IPS-11a (cell line): ENCODE results near the gene FAM174C.

ENCODE experiments used
- H3K4me3 ChIP-seq: one replicate; pipeline ENCODE4 v1.5.1; 2013; ENCODE audit warnings: low read depth, low read length, control low read depth

Gene FAM174C

GRCh38 chr19:1249990-1250436 lies 25.3 kb upstream of the FAM174C start:
- H3K4me3 ChIP-seq, result peak overlapping the region; percentile 79

DNA sequence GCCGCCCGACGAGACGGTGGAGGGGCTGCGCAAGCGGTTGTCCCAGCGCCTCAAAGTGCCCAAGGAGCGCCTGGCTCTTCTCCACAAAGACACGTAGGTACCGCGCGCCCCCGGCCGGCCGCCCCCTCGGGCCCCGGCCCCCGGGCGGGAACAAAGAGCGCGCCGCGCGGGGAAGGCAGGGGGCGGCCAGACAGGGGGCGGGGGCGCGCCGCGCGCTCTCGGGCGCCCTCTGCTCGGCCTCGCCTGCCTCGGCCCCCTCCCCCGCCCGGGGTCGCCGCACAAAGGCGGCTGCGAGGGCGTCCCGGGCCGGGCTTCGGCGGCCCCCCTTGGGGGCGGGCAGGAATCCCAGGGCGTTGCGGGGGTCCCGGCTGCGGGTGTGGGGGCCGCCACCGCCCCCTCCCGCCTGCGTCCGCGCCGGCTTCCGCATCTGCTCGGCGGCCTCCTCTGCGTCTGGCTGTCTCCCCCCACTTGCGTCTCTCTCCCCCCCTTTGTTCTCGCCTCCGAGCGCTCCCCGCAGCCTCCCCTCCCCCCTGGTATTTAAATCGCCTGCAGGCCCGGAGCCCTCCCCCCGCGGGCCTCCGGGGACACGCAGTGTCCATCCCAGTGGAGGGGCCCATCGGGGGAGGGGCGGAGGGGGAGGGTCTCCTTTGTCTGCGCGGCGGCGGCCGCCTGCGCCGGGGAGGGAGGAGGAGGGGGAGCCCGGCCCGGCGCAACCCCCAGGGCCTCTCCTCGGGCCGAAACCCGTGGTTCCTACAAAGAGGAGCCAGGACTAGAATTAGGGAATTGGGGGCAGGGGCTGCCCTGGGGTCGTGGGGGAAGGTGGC lies 24.7 kb upstream of the FAM174C start:
- H3K4me3 ChIP-seq, result peak overlapping the region; percentile 79

- H3K4me3 ChIP-seq, result peak overlapping the region; percentile 79
Measured at GRCh38 chr19:1251330-1252220, 23.8 kb upstream of the FAM174C start.

DNA sequence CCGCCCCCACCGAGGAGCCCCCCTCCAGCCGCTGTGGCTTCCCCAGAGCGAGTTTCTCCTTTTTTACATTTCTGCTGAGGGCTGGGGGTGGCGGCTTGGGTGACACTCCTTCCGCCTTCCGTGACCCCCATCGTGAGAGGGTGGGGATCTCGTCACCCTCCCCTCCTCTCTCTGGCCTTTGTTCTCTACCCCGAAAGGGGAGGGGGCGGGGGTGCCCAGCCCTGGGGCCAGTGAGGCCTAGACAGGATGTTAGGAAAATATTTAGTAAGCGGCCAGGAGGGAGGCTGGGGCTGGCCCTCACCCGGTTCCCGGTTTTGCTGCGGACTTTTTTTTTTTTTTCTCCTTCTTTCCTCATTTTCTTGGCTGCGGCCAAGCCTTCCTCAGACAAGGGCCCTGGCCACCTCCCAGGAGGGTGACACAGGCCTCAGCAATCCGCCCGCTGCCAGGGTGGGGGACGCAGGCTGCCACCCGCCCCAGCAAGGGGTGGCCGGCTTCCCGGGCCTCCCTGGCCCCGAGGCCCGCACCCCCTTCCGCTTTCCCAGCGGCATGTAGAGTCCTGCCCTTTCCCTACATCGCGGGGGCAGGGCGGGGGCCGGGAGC lies 23.0 kb upstream of the FAM174C start:
- no peak overlapping the region for H3K4me3 ChIP-seq

GRCh38 chr19:1252821-1253513 lies 22.4 kb upstream of the FAM174C start:
- H3K4me3 ChIP-seq, result no peak overlapping the region

- H3K4me3 ChIP-seq, result no peak overlapping the region
Measured at GRCh38 chr19:1253514-1254080, 21.7 kb upstream of the FAM174C start.

DNA sequence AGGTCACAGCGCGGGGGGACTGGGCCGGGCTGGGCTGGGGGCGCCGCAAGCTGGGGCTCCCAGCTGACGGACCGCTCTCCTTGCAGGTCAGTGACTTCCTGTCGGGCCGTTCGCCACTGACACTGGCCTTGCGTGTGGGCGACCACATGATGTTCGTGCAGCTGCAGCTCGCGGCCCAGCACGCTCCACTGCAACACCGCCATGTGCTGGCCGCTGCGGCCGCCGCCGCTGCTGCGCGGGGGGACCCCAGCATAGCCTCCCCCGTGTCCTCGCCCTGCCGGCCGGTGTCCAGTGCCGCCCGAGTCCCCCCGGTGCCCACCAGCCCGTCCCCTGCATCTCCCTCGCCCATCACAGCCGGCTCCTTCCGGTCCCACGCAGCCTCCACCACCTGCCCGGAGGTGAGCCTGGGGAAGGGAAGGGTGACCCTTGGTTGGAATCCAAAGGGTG lies 21.2 kb upstream of the FAM174C start:
- H3K4me3 ChIP-seq, result no peak overlapping the region

DNA sequence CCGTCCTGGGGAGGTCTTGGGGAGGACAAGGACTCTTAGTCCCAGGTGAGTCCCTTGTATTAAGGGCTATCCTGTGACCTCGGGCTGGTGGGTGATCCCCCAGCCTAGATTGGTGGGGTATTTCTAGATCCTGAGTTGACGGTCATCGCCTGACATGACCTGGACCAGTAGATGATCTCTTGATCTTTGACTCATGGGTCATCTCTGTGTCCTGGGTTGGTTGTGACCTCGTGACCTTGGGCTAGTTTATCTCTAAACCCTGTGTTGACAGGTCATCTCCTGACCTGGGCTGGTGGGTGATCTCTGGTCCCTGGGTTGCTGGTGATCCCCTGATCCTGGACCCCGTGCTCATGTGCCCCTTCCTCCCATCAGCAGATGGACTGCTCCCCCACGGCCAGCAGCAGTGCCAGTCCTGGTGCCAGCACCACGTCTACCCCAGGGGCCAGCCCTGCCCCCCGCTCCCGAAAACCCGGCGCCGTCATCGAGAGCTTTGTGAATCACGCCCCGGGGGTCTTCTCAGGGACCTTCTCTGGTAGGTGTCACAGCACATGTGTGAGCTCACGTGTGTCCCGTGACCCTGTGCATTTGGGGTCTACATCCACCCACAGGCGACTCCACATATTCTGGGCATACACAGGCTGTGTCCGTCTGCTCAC lies 20.7 kb upstream of the FAM174C start:
- H3K4me3 ChIP-seq, result no peak overlapping the region

GRCh38 chr19:1255186-1256161 lies 19.9 kb upstream of the FAM174C start:
- H3K4me3 ChIP-seq, result no peak overlapping the region

- no peak overlapping the region for H3K4me3 ChIP-seq
Measured at GRCh38 chr19:1256646-1257474, 18.5 kb upstream of the FAM174C start.

DNA sequence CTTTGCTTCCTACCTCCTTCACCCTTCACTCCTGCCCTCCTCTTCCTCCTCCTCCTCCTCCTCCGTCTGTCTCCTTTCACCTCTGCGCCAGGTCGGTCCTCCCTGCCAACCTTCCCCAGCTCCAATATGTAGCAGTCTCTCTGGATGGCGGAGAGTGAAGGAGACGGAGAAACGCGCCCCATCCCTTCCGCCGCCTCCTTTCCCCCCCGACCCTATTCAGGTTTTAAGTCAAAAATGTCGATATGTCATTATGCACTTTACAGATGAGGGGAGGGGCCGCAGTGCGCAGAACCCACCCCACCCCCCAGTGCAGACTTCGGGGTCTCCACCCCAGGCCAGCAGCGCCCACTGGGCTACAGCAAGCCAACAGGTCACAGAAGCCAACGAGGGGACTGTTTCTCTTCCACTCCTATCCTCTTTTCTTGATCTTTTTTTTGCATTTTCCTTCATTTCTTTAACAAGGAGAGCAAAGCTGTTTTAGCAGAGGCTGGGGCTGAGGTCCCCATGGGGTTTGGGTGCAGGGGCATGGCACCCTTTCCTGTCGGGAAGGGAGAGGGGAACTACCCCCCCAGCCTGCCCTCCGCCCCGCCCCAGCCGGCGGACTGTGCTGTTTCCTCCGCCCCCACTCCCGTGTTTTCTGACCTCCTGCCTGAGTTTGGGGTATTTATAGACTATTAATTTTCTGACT lies 17.7 kb upstream of the FAM174C start:
- no peak overlapping the region for H3K4me3 ChIP-seq

DNA sequence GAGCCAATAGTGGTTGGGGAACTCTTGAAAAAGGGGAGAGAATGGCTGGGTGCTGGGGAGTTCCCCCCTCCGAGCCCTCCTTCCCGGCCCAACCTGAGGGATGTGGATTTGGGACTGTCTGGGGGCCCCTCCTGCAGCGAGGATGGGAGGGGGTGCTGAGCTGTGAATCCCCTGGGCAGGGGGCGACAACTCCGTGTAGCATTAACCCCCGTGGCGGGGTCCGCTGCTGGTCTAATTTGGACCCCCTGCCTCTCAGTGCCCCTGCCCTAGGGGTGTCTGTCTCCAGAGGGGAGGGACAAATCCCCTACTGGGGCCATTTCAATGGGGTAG lies 17.2 kb upstream of the FAM174C start:
- no peak overlapping the region for H3K4me3 ChIP-seq

DNA sequence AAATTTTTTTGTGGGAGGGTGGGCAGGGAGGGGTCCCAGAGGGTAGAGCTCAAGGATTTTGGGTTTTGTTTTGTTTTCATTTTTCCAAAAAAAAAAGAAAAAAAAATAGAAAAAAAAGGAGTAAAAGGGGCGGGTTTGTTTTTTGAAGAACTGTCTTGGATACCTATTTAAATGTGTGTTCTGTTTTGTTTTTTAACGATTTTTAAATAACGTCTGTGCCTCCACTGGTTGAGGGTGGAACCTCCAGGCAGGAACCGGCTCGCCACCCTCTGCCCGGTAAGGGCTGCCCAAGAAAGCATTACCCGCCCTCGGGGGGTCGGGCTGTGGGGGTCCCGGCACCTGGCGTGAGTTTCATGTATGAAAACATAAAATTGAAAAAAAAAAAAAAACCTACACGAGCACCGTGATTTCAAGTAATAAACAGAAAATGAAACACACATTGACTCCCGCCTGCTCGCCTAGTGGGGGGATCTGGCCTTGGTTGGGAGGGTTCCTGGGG lies 16.6 kb upstream of the FAM174C start:
- H3K4me3 ChIP-seq, result no peak overlapping the region

DNA sequence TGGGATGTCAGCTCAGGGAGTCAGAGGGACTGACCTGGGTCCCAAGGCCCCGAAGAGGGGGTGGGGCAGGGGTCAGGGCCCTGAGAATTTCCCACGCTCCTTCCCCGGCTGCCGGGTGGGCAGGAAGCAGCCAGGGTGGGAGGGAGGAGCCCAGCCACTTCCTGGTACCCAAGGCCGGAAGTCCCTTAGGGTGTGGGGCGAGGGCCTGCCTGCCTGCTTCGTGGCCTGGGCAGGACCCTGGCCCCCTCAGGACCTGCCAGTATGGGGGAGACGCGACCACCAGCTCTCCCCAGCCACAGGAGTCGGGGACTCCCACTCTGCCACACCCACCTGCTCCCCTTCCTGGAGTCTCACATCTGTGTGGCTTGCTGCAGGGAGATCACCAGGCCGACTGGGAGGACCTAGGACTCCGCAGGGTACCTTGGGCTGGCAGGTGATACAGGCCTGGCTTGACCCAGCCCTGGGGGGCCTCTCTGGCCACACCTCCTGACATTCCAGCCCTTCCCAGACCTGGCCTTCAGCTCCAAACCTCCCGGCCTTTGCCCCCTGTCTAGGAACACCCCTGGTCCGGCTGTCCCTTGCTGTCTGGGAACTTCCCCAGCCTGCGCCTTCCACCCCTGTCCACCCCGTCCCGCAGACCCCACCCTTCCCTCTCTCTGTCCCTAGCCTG lies 16.0 kb upstream of the FAM174C start:
- H3K4me3 ChIP-seq, result no peak overlapping the region

DNA sequence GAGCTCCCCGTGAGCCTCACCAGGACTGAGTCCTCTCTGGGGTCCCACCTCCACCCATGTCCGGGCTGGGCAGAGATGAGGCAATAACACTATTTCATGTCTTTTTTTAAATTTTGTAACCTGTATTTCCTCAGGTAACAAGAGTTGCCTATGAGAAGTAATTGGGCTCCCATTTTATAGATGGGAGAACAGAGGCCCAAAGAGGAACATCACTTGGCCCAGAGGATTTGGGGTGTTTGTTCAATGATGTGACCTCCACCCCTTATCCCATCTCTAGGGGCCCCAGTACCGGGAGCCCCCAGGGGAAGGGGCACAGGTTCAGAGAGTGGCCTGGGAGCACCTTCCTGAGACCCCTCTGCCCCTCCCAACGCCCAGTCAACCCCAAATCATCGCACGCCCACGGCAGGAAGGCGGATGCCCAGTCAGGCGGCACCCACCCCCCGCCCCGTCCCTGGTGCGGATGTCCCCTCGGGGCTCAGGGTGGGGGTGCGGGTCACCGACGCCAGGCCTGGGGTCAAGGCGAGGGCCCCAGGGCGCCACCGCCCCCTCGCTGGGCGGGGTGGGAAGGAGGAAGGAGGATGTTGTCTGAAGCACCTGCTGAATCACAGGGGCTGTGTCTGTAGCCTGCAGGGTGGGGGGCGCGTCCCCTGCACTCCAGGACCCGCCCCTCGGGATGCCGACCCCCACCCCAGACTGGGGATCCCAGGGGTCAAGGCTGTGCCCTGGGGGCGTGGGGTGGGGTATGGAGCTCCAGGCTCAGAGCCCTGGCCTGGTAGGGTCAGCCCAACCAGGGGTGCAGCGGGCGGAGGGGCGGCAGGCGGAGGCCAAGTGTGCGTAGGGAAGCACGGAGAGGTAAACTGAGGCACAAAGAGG lies 15.2 kb upstream of the FAM174C start:
- no peak overlapping the region for H3K4me3 ChIP-seq
